Measurements from ENCODE around the gene DAB1.

DAB1 gene

GRCh38 chr1:57218487-57219079, 205.3 kb downstream of the DAB1 start:
- no peak for DNase-seq (ENCODE audit: low read depth)

DNA sequence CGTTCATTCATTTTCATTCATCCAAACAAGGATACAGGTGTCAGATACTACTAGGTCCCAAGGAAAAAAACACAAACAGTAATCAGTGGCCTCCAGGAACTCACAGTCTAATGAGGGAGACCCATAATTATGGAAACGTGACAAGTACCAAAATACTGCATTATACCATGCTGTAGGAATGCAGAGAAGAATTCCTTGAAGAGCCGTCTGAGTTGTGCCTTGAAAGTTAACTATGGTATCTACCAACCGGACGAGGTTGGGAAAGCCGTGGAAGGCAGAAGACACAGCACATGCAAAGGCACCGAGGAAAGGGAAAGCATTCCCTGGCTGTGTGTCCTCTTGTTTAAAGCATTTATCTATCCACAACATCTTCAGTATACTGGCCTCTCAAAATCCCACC, 206.0 kb downstream of the DAB1 start:
- no peak for DNase-seq (ENCODE audit: low read depth)

DNA sequence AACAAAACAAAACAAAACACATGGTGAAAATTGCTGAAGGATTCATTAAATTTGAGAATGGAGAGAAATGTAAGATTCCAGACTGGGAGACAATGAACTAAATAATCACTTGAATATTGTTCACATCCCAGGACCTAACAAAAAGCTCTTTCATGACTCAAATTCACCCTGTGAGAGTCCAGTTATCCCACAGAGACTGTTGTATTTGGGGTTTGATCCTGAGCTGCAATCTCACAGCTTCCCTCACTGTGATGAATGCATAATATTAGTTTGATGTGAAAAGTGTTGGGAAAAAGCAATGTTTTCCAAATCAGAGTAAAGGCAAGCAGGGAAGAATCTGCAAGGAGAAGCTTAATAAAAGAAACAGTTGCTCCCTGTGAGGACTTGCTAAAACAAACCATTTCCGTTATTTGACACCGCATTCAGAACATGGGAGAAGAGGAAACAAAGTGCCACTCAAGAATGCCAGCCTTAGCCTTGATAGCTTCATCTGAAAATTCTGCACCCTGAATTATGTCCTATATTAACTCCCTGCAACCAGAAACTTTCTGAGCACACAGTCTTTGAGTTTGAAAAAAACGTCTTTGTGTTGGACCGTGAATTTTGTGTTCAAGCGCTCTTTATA, 208.8 kb downstream of the DAB1 start:
- no peak for DNase-seq (ENCODE audit: low read depth)

DNA sequence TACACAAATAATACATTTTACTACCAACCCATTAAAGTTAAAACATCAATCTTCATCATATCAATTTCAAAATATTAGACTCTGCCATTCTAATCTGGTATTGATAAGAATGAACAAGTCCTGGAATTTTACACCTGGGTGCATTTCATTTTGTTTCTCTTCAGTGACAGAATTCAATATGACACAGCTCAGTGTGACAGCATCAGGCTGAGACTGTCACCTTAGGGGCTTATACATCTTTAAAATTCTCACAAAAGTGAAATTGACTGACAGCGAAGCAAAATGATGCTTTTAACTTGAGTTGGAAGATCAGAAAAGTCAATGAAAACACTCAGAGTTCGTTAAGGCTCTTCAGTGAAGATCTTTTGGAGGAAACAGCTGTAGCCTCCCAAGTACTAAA, 213.0 kb downstream of the DAB1 start:
- DNase-seq (ENCODE audit: low read depth): no peak

DNA sequence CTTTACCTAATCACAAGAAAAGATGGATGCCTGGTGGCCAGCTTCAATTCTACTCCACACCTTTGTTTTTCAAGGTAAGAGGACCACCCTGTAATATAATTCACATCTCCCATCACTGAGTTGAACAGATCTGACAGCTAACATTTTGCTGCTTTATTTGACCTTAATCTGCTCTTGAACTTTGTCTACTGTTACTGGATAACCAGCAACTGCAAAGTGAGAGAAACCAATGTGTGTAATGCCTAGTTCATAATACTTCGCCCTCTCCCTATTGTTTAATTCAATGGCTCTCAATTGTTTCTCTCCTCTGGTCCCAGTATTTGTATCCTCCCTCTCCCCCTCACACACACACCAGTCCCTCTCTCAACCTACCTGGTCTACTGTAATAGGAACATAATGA, 214.4 kb downstream of the DAB1 start:
- no peak for DNase-seq (ENCODE audit: low read depth)

- DNase-seq (ENCODE audit: low read depth): no peak
Observed at GRCh38 chr1:57208741-57209302, 215.0 kb downstream of the DAB1 start.

GRCh38 chr1:57206038-57206437, 217.8 kb downstream of the DAB1 start:
- DNase-seq (ENCODE audit: low read depth): no peak

GRCh38 chr1:57204942-57205787, 218.7 kb downstream of the DAB1 start:
- DNase-seq (ENCODE audit: low read depth): no peak

DNA sequence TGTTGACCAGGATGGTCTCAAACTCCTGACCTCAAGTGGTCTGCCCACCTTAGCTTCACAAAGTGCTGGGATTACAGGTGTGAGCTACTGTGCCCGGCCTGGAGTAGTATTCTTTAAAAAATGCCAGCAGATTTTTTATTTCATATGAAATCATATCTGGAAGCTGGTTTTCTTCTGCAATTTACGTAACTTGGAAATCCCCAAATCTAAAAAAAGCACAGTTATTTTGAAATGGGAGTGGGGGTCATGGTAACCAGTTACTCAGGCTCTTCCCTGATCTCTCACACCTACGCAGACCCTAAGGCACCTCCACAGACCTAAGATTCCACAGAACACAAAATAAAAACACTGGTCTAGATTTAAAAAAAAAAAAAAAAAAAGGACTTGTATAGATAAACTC, 219.8 kb downstream of the DAB1 start:
- no peak for DNase-seq (ENCODE audit: low read depth)

GRCh38 chr1:57202241-57202640, 221.6 kb downstream of the DAB1 start:
- no peak for DNase-seq (ENCODE audit: low read depth)

DNA sequence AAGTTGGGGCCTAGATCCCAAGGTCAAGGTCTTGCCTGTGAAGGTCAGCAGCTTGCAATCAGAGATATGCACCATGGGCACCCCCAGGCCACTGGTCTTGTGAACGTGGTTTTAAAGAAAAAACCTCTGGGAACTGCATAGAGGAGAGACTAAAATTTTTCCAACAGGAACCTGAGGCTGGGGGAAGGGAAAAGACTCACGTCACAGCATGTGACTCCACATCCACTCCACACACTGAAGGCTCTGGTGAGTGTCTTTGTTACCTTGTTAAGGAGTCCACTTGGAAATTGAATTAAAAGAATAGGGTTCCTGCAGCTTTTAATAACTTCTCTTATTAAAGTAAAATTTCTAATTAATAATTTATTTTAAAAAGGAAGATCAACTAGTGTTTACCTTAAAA, 224.9 kb downstream of the DAB1 start:
- no peak for DNase-seq (ENCODE audit: low read depth)

DNA sequence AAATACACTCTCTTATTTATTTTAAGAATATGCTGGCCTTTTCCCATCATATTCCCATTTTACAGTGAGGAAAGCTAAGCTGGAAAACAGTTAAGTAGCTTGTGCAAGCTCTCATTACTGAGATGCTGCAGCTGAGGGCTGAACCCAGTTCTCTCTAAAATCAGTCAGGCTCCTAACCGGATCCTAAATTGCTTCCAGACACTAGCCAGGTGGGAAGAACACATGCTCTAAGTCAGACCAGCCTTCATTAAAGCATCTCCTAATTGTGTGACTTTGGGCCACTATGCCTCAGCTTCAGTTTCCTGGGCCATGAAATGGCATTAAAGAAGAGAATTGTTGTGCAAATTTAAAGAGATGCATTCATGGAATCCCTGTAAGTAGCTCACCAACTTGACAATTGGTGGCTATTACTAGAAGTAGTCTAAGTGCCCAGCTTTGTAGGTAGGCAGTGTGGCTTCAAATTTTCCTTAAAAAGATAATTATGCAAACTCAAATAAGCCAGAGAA, 228.4 kb downstream of the DAB1 start:
- no peak for DNase-seq (ENCODE audit: low read depth)

GRCh38 chr1:57192222-57192621, 231.6 kb downstream of the DAB1 start:
- no peak for DNase-seq (ENCODE audit: low read depth)

DNA sequence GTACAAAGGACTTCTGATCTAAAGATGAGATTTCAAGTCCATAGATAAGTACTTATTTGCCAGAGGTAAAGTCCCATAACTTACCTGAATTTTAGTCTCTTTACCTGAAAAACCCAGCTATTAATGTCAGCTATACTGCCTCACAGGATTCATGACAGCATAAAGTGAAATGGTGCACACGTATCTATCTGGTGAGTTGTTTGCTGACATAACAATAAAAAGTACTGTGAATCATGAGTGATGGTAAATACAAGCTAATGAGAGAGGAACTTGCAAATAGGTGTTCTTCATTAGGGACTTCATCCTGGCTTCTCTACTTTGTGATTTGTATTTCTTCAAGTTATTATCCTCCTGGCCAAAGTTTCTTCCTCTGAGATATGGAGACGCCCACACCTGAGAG, 233.0 kb downstream of the DAB1 start:
- DNase-seq (ENCODE audit: low read depth): no peak

DNA sequence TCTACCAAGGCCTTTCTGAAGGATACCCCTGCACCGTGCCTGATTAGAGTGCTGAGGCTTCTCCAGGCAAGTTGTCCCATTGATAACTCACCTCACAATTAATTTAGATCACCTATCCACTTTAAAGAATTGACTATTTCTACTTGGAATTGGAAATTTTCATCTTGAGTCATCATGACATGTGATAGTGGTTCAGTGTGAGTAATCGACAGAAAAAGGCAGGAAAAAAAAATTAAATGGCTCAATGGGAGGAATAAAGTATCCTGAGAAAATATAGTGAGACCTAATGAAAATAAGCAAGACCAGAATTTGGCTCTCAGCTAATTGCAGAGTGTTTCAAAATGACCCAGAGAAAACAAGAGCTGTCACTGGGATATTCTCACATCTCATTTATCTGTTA, 235.7 kb downstream of the DAB1 start:
- DNase-seq (ENCODE audit: low read depth): no peak

DNA sequence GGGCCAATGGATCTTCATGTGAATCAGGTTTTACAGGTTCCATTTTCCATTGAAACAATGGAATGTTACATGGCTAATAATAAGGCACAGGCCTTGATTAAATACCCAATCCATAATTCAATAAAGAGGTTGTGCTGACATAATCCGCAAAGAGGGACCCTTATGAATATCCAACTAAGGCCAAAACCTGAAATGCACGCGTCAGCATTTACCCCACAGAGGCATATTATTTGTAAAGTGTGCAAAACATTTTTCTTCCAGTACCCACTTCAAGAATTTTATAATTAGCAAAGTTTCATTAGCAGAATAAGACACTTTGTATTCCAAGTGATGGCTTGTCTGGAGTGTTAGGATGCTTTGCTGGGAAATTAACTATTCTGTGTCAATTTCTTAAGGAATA, 237.4 kb downstream of the DAB1 start:
- DNase-seq (ENCODE audit: low read depth): no peak

DNA sequence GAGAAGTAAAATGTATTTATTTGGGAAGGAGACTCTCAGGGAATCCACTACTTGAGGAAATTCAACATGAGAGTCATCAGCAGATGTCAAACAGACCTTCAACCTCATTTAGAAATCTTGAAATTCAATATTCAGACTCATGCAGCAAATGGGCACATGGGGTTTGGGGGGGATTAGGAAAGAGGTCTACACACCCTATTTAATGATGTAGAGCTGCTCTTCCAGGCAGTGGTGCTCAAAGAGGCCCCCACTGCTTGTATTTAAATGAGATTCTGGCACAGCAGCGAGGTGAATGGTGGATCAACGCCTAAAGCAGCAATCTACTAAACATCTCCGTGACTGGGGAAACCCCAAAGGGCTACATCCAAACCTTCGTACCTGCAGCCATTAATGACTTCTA, 244.9 kb downstream of the DAB1 start:
- DNase-seq (ENCODE audit: low read depth): no peak

DNA sequence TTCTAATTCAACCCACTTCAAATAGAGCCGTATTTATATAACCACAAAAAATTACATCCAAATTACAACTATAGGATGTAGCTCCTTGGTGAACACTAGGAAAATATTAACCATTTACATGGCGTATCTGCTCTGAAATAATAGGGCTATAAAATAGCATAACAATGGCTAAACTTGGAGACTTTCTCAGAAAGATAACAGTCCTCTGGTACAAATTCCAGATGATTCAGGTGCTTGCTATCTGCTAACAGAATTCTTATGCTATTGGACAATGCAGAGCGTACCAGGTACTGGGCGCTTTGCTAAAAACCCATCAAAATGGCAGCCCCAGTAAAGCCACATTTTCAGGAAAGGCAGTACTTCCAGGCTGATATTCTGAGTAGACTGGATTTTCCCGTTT, 248.4 kb downstream of the DAB1 start:
- DNase-seq (ENCODE audit: low read depth): no peak

GRCh38 chr1:57172040-57172439, 251.8 kb downstream of the DAB1 start:
- no peak for DNase-seq (ENCODE audit: low read depth)

- no peak for DNase-seq (ENCODE audit: low read depth)
Observed at GRCh38 chr1:57167997-57168396, 255.9 kb downstream of the DAB1 start.

GRCh38 chr1:57165546-57165945, 258.3 kb downstream of the DAB1 start:
- DNase-seq (ENCODE audit: low read depth): no peak

GRCh38 chr1:57164584-57164983, 259.3 kb downstream of the DAB1 start:
- no peak for DNase-seq (ENCODE audit: low read depth)

DNA sequence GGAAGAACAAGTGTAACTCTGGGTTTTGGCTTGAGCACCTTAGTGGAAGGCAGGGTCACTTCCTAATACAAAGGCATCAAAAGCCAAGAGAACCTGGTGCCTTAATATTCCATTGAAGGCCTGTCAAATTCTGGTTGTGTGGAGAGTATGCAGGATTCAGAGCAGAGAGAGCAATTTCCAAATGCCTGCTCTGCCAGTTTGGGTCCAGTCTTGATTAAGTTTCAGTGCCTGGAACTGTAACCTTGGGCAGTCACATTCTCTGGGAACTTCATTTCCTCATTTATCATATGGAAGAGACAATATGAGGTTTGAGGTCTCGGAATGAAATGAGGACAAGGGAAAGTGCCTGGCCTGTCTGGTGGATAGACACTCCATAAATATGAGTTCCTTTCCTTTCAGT, 260.1 kb downstream of the DAB1 start:
- DNase-seq (ENCODE audit: low read depth): no peak
